Stimulated activated memory B cell treated with anti-CD40 and anti-IgM and Interleukin-4, amounts not matched to agents 10 μg/mL and 1 μg/mL and 100 μg/mL, for 72 hours (primary cell): ENCODE results near the gene PCK2.

Experiments used
- ATAC-seq: fragments of 150-1000 bp; cut with Tn5 transposase; 2 replicates; pipeline ENCODE4 v1.10.0; 2021
- H3K27ac Mint-ChIP-seq: one replicate; pipeline ENCODE4 v1.8.0; 2022; ENCODE audit warnings: mild to moderate bottlenecking, mixed read lengths
- H3K27me3 Mint-ChIP-seq: one replicate; pipeline ENCODE4 v1.8.0; 2022; ENCODE audit warnings: mixed read lengths
- H3K36me3 Mint-ChIP-seq: one replicate; pipeline ENCODE4 v1.8.0; 2022; ENCODE audit warnings: mixed read lengths
- H3K4me1 Mint-ChIP-seq: one replicate; pipeline ENCODE4 v1.8.0; 2022; ENCODE audit warnings: mixed read lengths
- H3K4me3 Mint-ChIP-seq: one replicate; pipeline ENCODE4 v1.8.0; 2022; ENCODE audit warnings: mild to moderate bottlenecking, moderate library complexity, mixed read lengths
- H3K9me3 Mint-ChIP-seq: one replicate; pipeline ENCODE4 v1.8.0; 2022; ENCODE audit warnings: mixed read lengths

PCK2 gene

GRCh38 chr14:24150993-24151392, 56.9 kb downstream of the PCK2 start:
- peaks cover 34% of the 10 kb centered on the region for H3K36me3 Mint-ChIP-seq
- peaks cover 33% of the 10 kb centered on the region for H3K4me1 Mint-ChIP-seq
- H3K27me3 Mint-ChIP-seq, result no peaks in the 10 kb centered on the region
- H3K27ac Mint-ChIP-seq, result no peak overlapping the region
- no peak for ATAC-seq
- no peak overlapping the region for H3K4me3 Mint-ChIP-seq
- H3K9me3 Mint-ChIP-seq, result no peaks in the 10 kb centered on the region

GRCh38 chr14:24151404-24152080, 57.4 kb downstream of the PCK2 start:
- H3K4me1 Mint-ChIP-seq, result peaks cover 31% of the 10 kb centered on the region
- H3K27me3 Mint-ChIP-seq, result no peaks in the 10 kb centered on the region
- H3K4me3 Mint-ChIP-seq, result no peak overlapping the region
- H3K9me3 Mint-ChIP-seq, result no peaks in the 10 kb centered on the region
- peaks cover 35% of the 10 kb centered on the region for H3K36me3 Mint-ChIP-seq
- ATAC-seq, result no peak
- no peak overlapping the region for H3K27ac Mint-ChIP-seq
